OCI-LY1 (cell line): ENCODE data around the gene BBS2.

Experiments used
- H2AFZ ChIP-seq: fragments of 200-600 bp; sonication (generic), shearing (Covaris generic); 2 replicates; pipeline ENCODE4 v1.6.0; 2014; ENCODE audit warnings: antibody characterized with exemption, mild to moderate bottlenecking, low read length
- H3F3A ChIP-seq: fragments of 200-600 bp; sonication (generic), shearing (Covaris generic); 2 replicates; pipeline ENCODE4 v1.6.0; 2014; ENCODE audit warnings: mild to moderate bottlenecking, antibody characterized with exemption, low read length, moderate library complexity; ENCODE audit not compliant: insufficient read depth
- H3K27ac ChIP-seq: fragments of 200-600 bp; sonication (generic); 2 replicates; pipeline ENCODE4 v1.5.1; 2014; ENCODE audit warnings: low read length, mixed run types, mild to moderate bottlenecking, low read depth; ENCODE audit not compliant: poor library complexity, severe bottlenecking
- H3K27me3 ChIP-seq: fragments of 200-600 bp; sonication (generic); 2 replicates; pipeline ENCODE4 v1.6.0; 2014; ENCODE audit warnings: antibody characterized with exemption, mild to moderate bottlenecking, low read length, moderate library complexity; ENCODE audit not compliant: insufficient read depth
- H3K36me3 ChIP-seq: fragments of 200-600 bp; sonication (generic); 2 replicates; pipeline ENCODE4 v1.6.1; 2014; ENCODE audit warnings: mild to moderate bottlenecking, antibody characterized with exemption, low read length, moderate library complexity, mixed read lengths; ENCODE audit not compliant: insufficient read depth
- H3K4me1 ChIP-seq: fragments of 200-600 bp; sonication (generic); 2 replicates; pipeline ENCODE4 v1.5.1; 2014; ENCODE audit warnings: mild to moderate bottlenecking, low read length, moderate library complexity; ENCODE audit not compliant: insufficient read depth, severe bottlenecking
- H3K4me2 ChIP-seq: fragments of 200-600 bp; sonication (generic), shearing (Covaris generic); 2 replicates; pipeline ENCODE4 v1.6.1; 2014; ENCODE audit warnings: low read length
- H3K4me3 ChIP-seq: fragments of 200-600 bp; sonication (generic); 2 replicates; pipeline ENCODE4 v1.5.1; 2014; ENCODE audit warnings: low read length, low read depth, mild to moderate bottlenecking, mixed read lengths; ENCODE audit not compliant: poor library complexity, severe bottlenecking
- H3K79me2 ChIP-seq: fragments of 200-600 bp; shearing (Covaris generic); 2 replicates; pipeline ENCODE4 v1.6.1; 2016; ENCODE audit warnings: mixed run types, low read length, mixed read lengths; ENCODE audit not compliant: insufficient read depth
- H3K9ac ChIP-seq: fragments of 200-600 bp; sonication (generic), shearing (Covaris generic); 2 replicates; pipeline ENCODE4 v1.6.1; 2014; ENCODE audit warnings: mild to moderate bottlenecking, low read length, mixed read lengths
- H3K9me2 ChIP-seq: fragments of 200-600 bp; sonication (generic), shearing (Covaris generic); 2 replicates; pipeline ENCODE4 v1.6.1; 2014; ENCODE audit warnings: low read depth, mild to moderate bottlenecking, low read length, mixed read lengths
- H3K9me3 ChIP-seq: fragments of 200-600 bp; shearing (Covaris generic); 2 replicates; pipeline ENCODE4 v1.6.1; 2014; ENCODE audit warnings: low read length, mixed read lengths
- H4K20me1 ChIP-seq: fragments of 200-600 bp; sonication (generic), shearing (Covaris generic); 2 replicates; pipeline ENCODE4 v1.6.0; 2016; ENCODE audit warnings: mild to moderate bottlenecking, low read length; ENCODE audit not compliant: insufficient read depth
- EZH2 ChIP-seq: fragments of 200-600 bp; sonication (generic), shearing (Covaris generic); IDR thresholded peaks from 2 replicates; pipeline ENCODE4 v1.8.0; 2017; ENCODE audit warnings: borderline replicate concordance, mixed run types, mild to moderate bottlenecking, antibody characterized with exemption, low read length, moderate library complexity, mixed read lengths
- TF ChIP-seq, protein P1 (sequence below): fragments of 200-600 bp; sonication (generic), shearing (Covaris generic); IDR thresholded peaks from 2 replicates; pipeline ENCODE4 v1.5.1; 2017; ENCODE audit warnings: mild to moderate bottlenecking, antibody characterized with exemption, low read length, moderate library complexity, mixed read lengths

Gene BBS2

DNA sequence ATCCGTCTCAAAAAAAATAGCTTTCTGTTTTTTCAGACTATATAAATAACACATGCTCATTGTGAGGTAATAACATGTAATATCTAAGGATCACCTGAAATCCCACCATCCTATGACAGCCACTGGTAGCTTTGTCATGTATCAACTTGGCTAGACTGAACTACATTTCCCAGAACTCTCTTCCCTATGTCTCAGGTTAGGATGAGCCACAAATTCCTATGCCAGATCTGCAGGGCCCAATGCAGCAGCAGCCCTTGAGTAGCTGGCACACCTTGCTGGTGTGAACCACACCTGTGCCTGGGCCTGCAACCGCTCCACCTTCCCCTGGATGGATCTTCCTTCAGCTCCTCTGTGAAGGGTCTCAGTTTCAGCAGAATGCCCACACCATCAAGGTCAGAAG is 40.4 kb downstream of the BBS2 start:
- H3F3A ChIP-seq, result no peaks in the 10 kb centered on the region
- TF ChIP-seq EZH2, result no peak
- no peak overlapping the region for H3K4me2 ChIP-seq
- no peaks in the 10 kb centered on the region for H3K9me2 ChIP-seq
- peaks cover 42% of the 10 kb centered on the region for H3K36me3 ChIP-seq
- H3K4me1 ChIP-seq, result no peaks in the 10 kb centered on the region
- no peak overlapping the region for H3K27ac ChIP-seq
- H3K4me3 ChIP-seq, result no peak overlapping the region
- H2AFZ ChIP-seq, result no peak overlapping the region
- no peaks in the 10 kb centered on the region for H4K20me1 ChIP-seq
- no peaks in the 10 kb centered on the region for H3K9me3 ChIP-seq
- H3K9ac ChIP-seq, result no peak overlapping the region
- no peaks in the 10 kb centered on the region for H3K79me2 ChIP-seq
- H3K27me3 ChIP-seq, result no peaks in the 10 kb centered on the region

DNA sequence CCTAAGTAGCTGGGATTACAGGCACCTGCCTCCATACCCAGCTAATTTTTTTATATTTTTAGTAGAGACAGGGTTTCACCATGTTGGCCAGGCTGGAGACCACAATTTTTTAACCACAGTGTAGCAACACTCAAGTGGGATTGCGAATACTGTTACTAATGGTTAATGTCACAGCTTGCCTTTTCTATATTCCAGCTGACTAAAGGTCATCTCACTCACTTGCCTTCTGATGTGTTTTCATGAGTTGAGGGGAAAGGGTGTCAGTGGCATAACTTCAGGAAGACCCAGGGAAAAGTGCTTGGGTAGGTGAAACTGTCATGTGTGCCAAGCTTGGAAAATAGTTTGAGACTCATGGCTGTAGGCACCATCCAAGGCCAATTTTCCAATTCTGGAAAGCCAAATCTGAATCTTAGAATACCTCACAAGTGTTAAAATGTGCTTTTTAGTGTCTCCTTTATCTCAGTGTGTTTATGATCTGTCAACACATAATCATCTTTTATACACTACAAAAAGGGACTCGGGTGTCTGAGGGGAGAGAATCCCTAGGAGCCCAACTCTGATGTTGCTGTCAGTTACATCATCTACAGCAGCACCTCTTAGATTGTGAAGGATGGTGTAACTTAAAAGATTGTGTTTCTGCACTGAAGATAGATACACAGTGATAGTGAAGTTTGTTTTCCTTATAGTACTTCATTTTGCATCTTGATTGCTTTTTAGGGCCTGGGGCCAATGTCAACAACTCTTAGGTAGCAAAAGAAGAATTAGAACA is 41.4 kb downstream of the BBS2 start:
- Histone ChIP-seq H3K27ac (no peak overlapping the region), H3K4me3 (no peak overlapping the region), H3K9me3 (no peaks in the 10 kb centered on the region), H3K9me2 (no peaks in the 10 kb centered on the region), H3F3A (no peaks in the 10 kb centered on the region), H4K20me1 (no peaks in the 10 kb centered on the region), H2AFZ (no peak overlapping the region), H3K36me3 (peaks cover 48% of the 10 kb centered on the region), H3K27me3 (no peaks in the 10 kb centered on the region), H3K9ac (no peak overlapping the region), H3K4me2 (no peak overlapping the region), H3K79me2 (no peaks in the 10 kb centered on the region), H3K4me1 (no peaks in the 10 kb centered on the region)
- TF ChIP-seq EZH2, result no peak
- TF ChIP-seq, protein P1, sequence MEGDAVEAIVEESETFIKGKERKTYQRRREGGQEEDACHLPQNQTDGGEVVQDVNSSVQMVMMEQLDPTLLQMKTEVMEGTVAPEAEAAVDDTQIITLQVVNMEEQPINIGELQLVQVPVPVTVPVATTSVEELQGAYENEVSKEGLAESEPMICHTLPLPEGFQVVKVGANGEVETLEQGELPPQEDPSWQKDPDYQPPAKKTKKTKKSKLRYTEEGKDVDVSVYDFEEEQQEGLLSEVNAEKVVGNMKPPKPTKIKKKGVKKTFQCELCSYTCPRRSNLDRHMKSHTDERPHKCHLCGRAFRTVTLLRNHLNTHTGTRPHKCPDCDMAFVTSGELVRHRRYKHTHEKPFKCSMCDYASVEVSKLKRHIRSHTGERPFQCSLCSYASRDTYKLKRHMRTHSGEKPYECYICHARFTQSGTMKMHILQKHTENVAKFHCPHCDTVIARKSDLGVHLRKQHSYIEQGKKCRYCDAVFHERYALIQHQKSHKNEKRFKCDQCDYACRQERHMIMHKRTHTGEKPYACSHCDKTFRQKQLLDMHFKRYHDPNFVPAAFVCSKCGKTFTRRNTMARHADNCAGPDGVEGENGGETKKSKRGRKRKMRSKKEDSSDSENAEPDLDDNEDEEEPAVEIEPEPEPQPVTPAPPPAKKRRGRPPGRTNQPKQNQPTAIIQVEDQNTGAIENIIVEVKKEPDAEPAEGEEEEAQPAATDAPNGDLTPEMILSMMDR, result no peak

DNA sequence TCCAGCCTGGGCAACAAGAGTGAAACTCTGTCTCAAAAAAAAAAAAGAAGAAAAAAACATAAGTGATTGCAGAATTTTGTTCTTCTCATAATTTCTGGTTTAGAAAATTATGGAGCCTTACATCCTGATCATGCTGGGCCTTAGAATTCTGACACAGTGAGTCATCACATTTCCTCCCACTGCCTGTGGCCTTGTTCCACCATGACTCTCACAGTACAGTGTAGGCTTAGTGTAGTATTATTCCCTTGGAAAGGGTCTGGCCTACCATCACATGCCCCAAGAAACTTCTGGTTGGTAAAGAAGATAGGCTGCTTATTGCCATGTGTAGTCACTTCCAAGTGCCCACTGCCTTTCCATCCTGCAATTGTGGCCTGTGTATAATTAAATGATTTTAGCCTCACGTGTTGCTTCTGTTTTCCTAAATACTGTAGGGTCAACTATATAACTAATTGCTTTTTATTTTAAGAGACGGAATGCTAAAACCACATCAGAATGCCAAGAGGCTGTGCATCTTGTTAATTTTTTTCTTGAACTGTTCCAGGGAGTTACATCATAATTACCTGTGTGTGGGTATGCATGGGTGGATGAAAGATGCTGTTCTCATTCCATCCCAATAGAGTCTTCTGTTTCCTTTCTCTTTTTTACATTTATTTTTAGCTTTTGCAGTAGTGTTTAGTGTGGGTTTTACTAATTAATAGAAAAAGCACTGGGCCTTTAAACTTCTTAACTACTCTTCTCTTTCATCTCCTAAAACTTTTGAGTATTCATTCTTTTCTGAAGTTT is 42.5 kb downstream of the BBS2 start:
- peaks cover 60% of the 10 kb centered on the region for H3K36me3 ChIP-seq
- H3K4me1 ChIP-seq, result no peaks in the 10 kb centered on the region
- H3K4me3 ChIP-seq, result no peak overlapping the region
- no peaks in the 10 kb centered on the region for H3K9me2 ChIP-seq
- no peaks in the 10 kb centered on the region for H3K9me3 ChIP-seq
- no peak overlapping the region for H2AFZ ChIP-seq
- no peaks in the 10 kb centered on the region for H4K20me1 ChIP-seq
- no peaks in the 10 kb centered on the region for H3K27me3 ChIP-seq
- H3F3A ChIP-seq, result no peaks in the 10 kb centered on the region
- TF ChIP-seq EZH2, result no peak
- TF ChIP-seq, protein P1, result no peak
- no peak overlapping the region for H3K27ac ChIP-seq
- H3K79me2 ChIP-seq, result no peaks in the 10 kb centered on the region
- H3K9ac ChIP-seq, result no peak overlapping the region
- no peak overlapping the region for H3K4me2 ChIP-seq
